ENCODE results near the gene LHFPL5.

Gene LHFPL5

DNA sequence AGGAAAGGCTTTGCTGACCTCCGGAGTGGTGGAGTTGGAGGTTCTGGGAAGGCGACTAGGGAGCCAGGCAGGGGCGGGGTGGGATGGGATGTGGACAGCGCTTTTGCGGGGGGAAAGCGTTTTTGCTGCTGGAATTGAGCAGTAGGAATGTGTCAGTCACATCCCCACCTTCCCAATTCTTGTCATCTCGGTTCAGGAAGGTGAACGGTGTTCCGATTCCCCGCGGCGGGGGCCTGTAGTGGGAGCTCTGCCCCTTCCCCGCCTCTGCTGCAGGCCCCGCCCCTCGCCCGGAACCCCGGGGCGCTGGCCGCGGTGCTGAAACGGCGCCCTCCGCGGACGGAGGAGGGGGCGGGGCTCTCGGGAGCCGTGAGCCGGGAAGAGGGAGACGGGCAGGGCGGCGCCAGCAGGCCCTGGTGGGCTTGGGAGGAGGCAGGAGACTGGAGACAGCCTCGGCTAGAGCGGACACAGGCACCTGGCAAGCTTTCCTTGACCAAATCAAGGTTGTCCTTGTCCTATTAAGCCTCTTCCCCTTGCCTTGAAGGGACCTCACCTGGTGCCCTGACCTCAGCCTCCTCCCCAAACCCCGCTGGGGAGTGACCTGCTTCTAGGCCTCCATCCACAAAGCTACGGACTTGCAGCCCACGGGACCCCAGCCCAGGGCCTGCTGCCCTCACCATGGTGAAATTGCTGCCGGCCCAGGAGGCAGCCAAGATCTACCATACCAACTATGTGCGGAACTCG, at the start of gene LHFPL5:
LHFPL5 (plus strand) TSS at position 357 of the 741 bp plus-strand sequence; CDS start at position 676, 319 bp downstream.
- DNase-seq (ENCODE audit: low read depth, low spot score), result no peak

DNA sequence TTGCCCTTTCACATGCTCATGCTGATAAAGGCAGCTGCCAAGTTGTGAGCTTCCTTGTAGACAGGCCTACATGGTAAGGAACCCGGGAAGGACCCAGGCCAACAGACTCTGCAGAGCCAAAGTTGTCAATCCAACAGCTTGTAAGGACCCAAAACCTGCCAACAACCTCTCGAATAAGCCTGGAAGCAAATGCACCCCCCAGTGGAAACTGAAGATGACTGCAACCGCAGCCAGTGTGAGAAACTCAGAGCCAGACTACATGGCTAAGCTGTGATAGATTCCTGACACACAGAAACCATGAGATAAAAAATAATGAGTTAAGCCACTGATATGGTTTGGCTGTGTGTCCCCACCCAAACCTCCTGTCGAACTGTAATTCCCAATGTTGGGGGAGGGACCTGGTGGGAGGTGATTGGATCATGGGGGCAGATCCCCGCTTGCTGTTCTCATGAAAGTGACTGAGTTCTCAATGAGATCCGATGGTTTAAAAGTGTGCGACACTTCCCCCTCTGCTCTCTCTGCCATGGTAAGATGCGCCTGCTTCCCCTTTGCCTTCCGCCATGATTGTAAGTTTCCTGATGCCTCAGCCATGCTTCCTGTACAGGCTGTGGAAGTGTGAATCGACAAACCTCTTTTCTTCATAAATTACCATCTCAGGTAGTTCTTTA, 47.6 kb upstream of the LHFPL5 start:
- DNase-seq (ENCODE audit: low read depth, low spot score), result no peak

DNA sequence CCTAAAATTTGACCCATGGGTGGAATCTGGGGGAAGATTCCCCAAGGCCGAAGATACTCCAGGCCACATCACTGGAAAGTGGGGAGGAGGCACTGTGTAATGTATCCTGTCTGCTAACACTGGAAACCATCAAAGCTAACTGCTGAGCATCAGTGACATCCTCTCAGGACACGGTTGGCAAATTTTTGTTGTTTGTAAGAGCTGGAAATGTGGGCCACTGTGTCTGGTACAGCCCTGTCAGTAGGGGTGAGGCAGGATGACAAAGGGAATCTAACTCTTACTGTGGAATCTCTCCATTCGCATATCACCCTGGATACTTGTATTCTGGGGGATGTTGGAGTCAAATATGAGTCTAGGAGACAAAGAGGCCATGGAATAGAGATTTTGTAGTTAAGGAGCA, 45.7 kb upstream of the LHFPL5 start:
- DNase-seq (ENCODE audit: low read depth, low spot score), result no peak

DNA sequence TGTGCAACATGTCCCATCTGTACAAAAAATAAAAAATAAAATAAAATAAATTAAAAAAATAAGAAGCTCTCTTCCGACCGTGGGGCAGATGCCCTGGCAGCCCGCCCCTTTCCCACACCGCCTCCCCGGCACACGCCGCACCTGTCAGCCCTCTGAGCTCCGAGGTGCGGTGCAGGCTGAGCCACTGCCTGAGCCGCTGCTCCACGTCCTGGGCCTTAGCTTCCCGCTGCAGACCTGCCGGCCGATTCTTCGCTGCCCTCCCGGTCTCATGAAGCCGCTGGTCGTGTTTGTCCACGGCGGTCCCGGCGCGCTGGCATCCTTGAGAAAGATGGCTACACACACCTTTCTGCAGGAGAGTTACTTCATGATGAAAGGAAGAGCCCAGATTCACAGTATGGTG, 39.4 kb upstream of the LHFPL5 start:
- DNase-seq (ENCODE audit: low read depth, low spot score), result no peak

DNA sequence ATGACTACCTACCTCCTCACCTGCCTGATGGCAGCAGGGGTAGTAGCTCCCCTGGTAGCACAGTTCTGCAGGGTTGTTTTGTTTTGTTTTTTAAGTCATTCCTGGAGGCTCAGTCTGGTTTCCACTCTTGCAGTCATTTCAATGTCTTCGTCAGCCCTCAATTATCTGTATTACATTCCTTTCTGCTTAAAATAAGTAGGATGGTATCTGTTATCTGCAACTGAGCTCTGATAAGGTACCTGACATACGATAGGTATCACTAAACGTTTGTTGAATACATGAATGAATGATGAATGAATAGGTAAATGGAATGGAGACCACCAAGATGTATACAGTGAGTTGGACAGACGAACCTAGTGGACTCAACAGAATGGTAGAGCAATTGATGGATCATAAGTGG, 35.9 kb upstream of the LHFPL5 start:
- no peak for DNase-seq (ENCODE audit: low read depth, low spot score)

DNA sequence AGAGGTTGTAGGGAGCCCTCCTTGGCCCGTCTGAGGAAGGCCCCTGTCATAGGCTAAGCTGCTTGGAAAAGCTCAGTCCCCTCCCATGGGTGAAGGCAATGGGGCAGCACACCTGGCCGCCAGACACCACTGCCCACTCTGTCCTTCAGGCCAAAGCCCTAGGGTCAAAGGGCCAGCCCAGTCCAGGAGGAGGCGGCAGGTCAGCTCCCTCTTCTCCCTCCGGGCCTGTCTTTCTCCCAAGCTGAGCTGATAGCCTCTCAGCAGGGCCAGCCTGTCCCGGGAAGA, 33.9 kb upstream of the LHFPL5 start:
- no peak for DNase-seq (ENCODE audit: low read depth, low spot score)

DNA sequence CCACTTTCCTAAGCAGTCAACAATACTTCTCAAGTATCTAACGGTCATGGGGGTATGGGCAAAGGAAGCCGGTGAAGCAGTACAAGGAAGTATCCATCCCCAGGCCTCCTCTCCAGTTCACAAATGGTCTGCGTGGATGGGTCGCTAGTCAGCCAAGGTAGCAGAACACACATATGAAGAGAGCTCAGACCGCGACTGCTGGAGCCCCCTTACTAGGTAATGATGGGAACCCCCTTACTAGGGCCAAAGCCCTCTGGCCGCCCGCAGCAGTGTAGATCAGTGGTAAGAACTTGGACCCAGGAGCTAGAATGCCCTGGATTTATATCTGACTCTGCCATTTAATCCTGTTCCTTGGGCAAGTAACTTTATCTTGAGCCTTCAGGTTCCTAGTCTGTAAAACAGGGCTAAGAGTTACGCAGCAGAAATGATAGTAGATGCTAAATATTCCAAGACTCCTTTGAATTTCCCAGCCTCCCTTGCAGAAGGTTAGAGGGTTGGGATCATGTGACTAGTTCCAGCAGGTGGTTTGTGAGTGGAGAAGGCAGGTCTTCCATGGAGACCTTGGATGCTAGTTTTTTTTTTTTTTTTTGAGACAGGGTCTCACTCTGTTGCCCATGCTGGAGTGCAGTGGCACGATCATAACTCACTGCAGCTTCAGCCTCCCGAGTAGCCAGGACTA, 30.9 kb upstream of the LHFPL5 start:
- DNase-seq (ENCODE audit: low read depth, low spot score), result no peak

DNA sequence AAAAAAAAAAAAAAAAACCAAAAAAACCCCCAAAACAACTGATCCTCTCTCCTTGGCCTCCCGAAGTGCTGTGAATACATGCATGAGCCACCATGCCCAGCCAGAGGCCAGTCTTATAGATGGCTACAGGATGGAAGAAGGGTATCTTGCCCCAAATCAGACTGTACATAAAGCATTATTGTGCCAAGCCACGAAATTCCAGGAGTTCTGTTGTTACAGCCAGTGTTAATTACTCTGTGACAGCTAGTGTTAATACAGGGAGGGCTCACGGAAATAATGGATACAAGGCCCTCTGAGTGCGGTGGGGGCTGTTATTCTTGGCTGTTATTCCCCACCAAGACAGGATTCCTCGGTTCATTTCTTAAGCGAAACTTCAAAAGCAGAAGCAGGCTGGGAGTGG, 30.1 kb upstream of the LHFPL5 start:
- DNase-seq (ENCODE audit: low read depth, low spot score), result no peak

DNA sequence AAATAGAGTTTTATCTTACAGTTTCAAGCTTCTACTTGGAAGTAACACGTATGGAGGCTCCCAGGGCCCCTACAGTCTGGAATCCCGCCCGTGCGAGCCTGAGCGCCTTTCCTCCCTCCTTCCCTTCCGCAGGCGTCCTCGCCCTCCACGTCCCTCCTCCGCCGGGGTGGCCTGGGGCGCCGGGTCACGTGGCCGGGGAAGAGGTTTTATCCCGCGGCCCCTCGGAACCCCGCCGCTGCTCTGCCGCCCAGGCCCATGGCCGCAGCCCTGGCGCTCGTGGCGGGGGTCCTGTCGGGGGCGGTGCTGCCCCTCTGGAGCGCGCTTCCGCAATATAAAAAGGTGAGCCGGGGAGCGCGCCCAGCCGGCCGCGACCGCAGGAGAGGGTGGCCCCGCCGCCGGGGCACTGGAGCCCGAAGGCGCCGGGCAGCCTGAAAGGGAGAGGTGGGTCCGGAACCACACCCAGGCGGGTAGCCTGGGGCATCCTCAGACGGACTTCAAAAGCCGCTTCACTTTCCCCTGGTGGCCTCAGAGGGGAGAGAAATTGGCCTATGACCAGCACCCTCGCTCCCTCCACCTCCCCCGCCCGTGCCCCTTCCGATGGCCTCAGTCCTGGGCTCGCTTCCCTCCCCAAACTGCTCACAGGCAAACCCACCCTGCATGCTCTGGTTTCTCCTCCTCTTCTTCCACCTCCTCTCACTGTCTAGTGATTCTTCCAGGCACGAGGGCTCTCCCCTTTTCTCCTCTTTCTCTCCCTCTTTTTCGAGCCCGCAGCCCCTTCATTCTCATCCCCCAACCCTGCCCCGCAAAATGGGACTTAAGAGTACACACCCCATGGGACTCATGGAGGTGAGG, 28.6 kb upstream of the LHFPL5 start, which contains the start of gene CLPSL2:
CLPSL2 (plus strand) TSS at position 235 of the 852 bp plus-strand sequence; CDS start at position 256, 21 bp downstream.
- no peak for DNase-seq (ENCODE audit: low read depth, low spot score)

DNA sequence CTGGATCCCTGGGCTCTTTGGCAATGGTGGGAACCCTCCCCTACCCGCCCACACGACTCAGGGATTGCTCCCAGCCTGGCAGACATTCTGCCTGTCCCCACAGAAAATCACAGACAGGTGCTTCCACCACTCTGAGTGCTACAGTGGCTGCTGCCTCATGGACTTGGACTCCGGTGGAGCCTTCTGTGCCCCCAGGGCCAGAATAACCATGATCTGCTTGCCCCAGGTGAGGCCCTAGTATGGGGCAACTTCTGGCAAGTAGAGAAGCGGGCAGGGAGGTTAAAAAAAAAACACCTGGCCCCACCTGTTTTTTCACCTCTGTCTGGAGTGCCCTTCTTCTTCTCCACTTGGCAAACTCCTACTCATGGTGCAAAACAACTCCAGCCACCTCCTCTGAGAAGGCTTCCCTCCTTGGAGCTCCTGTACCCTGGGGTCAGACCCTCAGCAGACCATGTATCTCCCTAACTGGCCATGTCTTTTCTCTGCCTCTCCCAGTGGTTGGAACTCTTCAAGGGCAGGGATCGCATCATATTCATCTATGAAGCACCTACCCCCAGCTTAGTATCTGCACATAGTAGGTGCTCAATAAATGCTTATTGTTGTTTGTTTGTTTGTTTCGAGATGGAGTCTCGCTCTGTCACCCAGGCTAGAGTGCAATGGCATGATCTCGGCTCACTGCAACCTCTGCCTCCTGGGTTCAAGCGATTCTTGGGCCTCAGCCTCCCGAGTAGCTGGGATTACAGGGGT, 27.6 kb upstream of the LHFPL5 start:
- DNase-seq (ENCODE audit: low read depth, low spot score), result no peak

DNA sequence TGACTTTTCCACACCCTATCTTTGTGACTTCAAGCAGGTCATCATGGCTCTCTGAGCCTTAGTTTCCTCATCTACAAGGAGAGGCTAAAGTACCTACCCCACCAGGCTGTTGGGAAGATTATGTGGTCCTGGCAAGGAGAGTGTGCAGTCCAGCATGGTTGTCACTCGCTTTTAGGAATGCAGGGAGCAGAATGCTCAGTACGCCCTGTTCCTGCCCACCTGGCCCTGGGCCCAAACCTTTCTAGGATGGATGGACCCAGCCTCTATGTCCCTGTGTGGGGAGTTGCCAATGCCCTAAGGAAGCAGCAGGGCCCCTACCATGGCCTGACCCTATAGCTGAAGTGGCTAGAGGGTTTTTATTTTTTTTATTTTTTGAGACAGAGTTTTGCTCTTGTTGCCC, 26.7 kb upstream of the LHFPL5 start:
- no peak for DNase-seq (ENCODE audit: low read depth, low spot score)

DNA sequence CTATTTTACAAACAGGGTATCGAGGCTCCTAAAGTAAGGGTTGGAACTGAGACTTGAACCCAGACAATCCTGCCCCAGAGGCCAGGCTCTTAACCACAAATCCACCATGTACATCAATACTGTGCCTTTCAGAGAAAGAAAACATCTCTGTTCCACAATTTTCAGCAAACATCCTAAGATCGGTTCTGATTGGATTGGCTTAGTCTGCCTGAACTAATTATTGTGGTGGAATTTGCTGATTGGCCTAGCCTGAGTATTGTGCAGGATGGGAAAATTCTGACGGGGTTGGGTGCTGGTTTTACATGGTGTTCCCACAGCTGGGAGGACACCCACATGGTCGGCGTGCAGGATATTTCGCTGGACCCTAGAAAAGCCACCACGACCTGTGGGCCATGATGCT, 24.4 kb upstream of the LHFPL5 start, which contains the start of gene CLPSL1:
CLPSL1 (plus strand) TSS at position 301 of the 400 bp plus-strand sequence; CDS start at position 393, 92 bp downstream.
- DNase-seq (ENCODE audit: low read depth, low spot score), result no peak

DNA sequence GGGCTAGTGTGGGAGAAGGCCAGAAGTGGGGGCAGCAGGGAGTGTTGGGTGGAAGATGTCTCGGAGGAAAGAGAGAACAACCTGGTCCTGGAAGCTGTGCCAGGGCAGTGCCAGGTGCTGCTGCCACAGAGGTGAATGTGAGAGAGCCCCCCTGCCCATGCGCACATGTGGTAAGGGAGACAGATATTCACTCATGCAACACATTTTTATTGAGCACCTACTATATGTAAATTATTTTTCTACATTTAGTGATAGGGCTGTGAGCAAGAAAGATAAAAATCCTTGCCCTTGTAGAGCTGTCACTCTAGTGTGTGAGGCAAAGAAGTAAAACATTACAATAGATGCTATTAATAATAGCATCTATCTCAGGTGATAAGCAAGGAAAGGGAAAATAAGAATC, 23.9 kb upstream of the LHFPL5 start:
- DNase-seq (ENCODE audit: low read depth, low spot score), result no peak

DNA sequence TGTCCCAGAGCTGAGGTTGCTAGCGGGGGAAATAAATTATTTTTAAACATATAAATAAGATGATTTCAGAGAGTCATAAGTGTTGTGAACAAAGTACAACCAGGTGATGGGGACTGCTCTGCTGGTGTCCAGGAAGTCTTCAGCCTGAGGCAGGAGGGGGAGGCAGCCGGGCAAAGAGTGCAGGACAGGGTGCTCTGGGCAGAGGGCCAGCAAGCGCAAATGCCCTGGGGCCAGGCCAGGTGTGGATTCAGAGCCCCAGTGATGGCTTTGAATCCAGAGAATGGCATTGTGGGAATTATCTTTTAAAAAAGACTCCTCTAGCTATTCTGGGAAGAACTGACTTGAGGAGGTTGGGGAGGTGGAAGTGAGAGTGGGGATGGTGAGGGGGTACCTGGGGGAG, 22.7 kb upstream of the LHFPL5 start:
- no peak for DNase-seq (ENCODE audit: low read depth, low spot score)

DNA sequence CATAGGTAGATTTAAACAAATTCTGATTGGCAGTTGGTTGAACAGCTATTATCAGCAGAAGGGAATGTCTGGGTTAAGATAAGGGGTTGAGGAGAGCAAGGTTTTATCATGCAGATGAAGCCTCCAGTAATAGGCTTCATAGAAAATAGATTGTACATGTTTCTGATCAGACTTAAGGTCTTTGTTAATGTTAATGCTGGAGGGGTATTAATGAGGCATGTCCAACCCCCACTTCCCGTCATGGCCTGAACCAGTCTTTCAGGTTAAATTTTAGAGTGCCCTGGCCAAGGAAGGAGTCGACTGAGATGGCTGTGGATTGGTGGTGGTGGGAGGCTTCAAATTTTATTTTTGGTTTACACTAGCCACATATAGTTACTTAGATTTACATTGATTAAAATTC, 21.0 kb upstream of the LHFPL5 start:
- DNase-seq (ENCODE audit: low read depth, low spot score), result no peak

DNA sequence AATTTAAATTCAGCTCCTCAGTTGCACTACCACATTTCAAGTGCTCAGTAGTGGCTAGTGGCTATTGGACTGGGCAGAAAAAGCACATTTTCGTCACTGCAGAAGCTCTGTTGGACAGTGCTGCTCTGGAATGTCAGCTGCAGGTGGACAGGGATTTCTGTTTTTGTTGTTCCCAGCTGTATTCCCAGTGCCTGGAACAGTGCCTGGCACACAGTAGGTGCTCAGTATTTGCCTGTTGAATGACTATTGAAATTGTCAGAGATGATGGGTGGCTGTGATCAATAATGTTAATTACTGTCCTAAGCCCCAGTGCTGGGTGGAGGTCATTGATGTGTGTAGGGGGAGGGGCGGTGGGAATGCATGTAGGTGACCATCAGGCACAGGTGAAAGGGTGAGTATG, 18.9 kb upstream of the LHFPL5 start:
- DNase-seq (ENCODE audit: low read depth, low spot score), result no peak

DNA sequence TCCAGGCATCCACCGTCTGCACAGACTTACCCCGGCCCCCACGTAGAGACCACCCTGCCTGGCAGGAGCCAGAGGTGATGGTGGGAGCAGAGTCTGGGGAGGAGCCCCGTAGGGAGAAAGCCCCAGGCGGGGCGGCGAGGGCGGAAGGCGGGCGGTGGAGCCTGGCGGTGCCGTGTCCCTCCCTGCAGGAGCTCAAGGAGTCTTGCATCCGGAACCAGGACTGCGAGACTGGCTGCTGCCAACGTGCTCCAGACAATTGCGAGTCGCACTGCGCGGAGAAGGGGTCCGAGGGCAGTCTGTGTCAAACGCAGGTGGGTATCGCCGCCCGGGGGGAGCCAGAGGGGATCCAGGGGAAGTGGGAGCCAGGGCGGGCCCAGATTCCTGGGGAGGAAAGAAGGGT, 18.3 kb upstream of the LHFPL5 start:
- DNase-seq (ENCODE audit: low read depth, low spot score), result no peak

DNA sequence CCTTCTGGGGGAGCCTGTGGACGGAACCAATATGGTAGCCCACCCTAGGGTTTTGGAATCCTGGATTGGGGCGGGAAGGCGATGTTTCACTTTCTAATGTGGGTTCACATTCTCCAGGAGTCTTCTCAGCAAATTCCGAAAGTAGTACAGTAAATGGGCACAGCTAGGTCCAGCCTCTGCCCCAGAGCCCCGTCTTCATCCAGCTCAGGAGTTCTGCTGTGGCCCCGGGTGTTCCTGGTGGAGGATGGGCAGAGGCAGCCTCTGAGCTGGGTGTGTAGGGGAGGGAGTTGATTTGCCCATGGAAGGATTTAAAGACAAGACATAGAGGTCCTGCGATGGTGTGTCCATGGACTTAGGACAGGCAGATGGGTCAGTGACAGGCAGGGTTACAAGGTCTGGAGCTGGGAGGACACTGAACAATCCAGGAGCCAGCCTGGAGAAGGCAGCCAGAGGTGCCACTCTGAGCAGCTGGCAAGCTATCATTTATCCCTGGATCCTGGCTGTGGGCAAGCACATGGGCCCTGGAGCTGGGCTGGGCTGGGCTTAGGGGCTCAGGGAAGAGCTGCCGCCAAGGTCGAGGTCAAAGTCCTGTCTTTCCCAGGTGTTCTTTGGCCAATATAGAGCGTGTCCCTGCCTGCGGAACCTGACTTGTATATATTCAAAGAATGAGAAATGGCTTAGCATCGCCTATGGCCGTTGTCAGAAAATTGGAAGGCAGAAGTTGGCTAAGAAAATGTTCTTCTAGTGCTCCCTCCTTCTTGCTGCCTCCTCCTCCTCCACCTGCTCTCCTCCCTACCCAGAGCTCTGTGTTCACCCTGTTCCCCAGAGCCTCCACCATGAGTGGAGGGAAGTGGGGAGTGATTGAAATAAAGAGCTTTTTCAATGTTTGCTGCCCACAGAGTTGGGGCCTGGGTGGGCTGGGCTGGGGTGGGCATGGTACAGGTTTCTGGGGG, 17.6 kb upstream of the LHFPL5 start:
- no peak for DNase-seq (ENCODE audit: low read depth, low spot score)

DNA sequence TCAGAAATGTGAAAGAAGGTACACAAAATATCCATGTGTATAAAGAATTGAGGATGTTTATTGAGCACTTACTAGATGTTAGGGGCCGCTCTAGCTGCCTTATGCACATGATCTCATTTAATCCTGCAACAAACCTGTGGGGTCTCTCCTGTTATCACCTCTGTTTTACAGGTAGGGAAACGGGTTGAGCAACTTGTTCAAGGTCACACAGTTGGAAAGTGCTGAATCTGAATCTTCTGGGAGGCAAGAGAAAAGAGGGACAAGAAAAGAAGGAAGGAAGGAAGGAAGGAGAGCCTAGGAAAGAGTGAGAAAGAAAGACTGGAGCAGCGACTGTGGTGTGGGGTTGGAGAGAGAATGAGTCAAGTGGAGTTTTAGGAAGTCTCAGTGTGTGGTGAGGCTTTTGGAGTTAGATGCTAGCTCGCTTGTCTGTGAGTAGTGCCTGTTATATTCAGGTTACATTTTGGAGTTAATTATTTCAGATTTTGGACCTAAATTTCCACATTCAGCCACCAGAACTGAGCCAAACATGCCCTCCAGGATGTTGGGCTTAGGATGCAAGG, 16.6 kb upstream of the LHFPL5 start:
- no peak for DNase-seq (ENCODE audit: low read depth, low spot score)

DNA sequence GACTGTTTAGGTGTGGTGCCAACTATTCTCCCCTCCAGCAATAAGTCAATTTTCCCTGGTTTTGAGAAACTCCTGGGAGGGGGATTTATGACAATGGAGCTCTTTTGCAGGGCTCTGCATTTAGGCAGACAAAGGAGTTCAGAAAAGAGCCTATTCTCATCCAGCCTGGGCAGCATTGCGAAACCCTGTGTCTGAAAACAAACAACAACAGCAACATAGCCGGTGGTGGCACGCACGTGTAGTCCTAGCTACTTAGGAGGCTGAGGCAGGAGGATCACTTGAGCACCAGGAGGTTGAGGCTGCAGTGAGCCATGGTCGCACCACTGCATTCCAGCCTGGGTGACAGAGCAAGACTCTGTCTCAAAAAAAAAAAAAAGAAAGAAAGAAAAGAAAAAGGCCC, 14.5 kb upstream of the LHFPL5 start:
- DNase-seq (ENCODE audit: low read depth, low spot score), result no peak
